Activated B cell treated with CpG ODN at 0.5 μM for 24 hours (primary cell): ENCODE results near the gene USP24. TPM values are rescaled to one million over a fixed set of nuclear protein-coding genes. Genes with fewer than 3 reads are reported as not detected.

ENCODE experiments used
- ATAC-seq: fragments of 200-7000 bp; cut with Tn5 transposase; one replicate; pipeline ENCODE4 v1.10.0; 2021; ENCODE audit warnings: low read depth, mild to moderate bottlenecking, moderate library complexity
- CTCF ChIA-PET: fragments of 350-600 bp; sonication (Branson Sonifier 250); formaldehyde crosslinking; loops from one replicate; lab custom pipeline; 2021; ENCODE audit warnings: antibody characterized with exemption; lab: Charles Lee
- POLR2A ChIA-PET: fragments of 350-600 bp; sonication (Branson Sonifier 250); formaldehyde crosslinking; loops from one replicate; lab custom pipeline; 2021; ENCODE audit warnings: antibody characterized with exemption; lab: Charles Lee
- DNase-seq: peaks from one replicate; pipeline ENCODE4 v3.0.0; 2022
- H3K27ac Mint-ChIP-seq: one replicate; pipeline ENCODE4 v1.8.0; 2020; ENCODE audit warnings: mixed read lengths
- H3K27me3 Mint-ChIP-seq: one replicate; pipeline ENCODE4 v1.8.0; 2021; ENCODE audit warnings: mixed read lengths
- H3K36me3 Mint-ChIP-seq: one replicate; pipeline ENCODE4 v1.8.0; 2021; ENCODE audit warnings: low read depth, mixed read lengths
- H3K4me1 Mint-ChIP-seq: one replicate; pipeline ENCODE4 v1.8.0; 2021; ENCODE audit warnings: mixed read lengths
- H3K4me3 Mint-ChIP-seq: one replicate; pipeline ENCODE4 v1.8.0; 2020; ENCODE audit warnings: mild to moderate bottlenecking, mixed read lengths
- H3K9me3 Mint-ChIP-seq: one replicate; pipeline ENCODE4 v1.8.0; 2020; ENCODE audit warnings: mixed read lengths
- CTCF ChIP-seq: fragments of 200-600 bp; IDR thresholded peaks from one replicate; pipeline ENCODE4 v1.8.0; 2022; ENCODE audit warnings: antibody characterized with exemption, mild to moderate bottlenecking
- intact Hi-C: fragments of 100-400 bp; cut with micrococcal nuclease; formaldehyde crosslinking; loops from one replicate; pipeline ENCODE4 v1.15.1; 2024
- total RNA-seq: library from RNA; stranded (reverse); gene quantifications from 2 replicates; pipeline ENCODE4 v1.2.3, GENCODE V29; 2022

USP24 gene
- total RNA-seq, 1 donor from 2014 or later, result 91.4 TPM

GRCh38 chr1:55068638-55069037, 146.5 kb downstream of the USP24 start:
- CTCF ChIA-PET, result no interaction called here
- DNase-seq, result no peak
- no peak overlapping the region for H3K4me3 Mint-ChIP-seq
- no peaks in the 10 kb centered on the region for H3K4me1 Mint-ChIP-seq
- POLR2A ChIA-PET, result no interaction called here
- H3K27ac Mint-ChIP-seq, result no peak overlapping the region
- no peak for TF ChIP-seq CTCF
- intact Hi-C loops, result no loop called here
- H3K27me3 Mint-ChIP-seq, result no peaks in the 10 kb centered on the region
- peaks cover 77% of the 10 kb centered on the region for H3K36me3 Mint-ChIP-seq
- no peak for ATAC-seq
- no peaks in the 10 kb centered on the region for H3K9me3 Mint-ChIP-seq

DNA sequence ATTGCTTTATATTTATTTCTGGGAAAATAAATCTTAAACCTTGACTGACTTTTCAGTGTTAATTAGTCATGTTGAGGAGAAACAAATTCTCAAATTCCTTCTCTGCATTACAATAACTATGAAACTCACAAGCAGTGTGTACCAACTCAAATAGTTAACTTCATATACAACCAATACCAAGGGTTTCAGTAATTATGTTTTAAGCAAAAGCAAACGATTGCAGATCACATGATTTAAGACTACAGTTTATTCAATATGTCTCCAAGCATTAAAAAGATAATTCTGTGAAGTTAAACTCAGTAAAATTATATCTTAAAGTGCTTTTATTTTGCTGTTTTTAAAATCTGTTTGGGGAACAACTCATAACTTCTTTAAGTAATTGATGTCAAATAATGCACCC, 147.2 kb downstream of the USP24 start:
- Mint-ChIP-seq H3K4me1 (no peaks in the 10 kb centered on the region), H3K27ac (no peak overlapping the region), H3K9me3 (no peaks in the 10 kb centered on the region), H3K27me3 (no peaks in the 10 kb centered on the region), H3K36me3 (peaks cover 70% of the 10 kb centered on the region), H3K4me3 (no peak overlapping the region)
- CTCF ChIA-PET, result no interaction called here
- intact Hi-C loops, result no loop called here
- POLR2A ChIA-PET, result no interaction called here
- TF ChIP-seq CTCF, result no peak
- DNase-seq (no peak), ATAC-seq (no peak)

- DNase-seq (no peak), ATAC-seq (no peak)
- TF ChIP-seq CTCF, result no peak
- CTCF ChIA-PET, result no interaction called here
- Mint-ChIP-seq H3K36me3 (peaks cover 63% of the 10 kb centered on the region), H3K27ac (no peak overlapping the region), H3K4me1 (no peaks in the 10 kb centered on the region), H3K27me3 (no peaks in the 10 kb centered on the region), H3K4me3 (no peak overlapping the region), H3K9me3 (no peaks in the 10 kb centered on the region)
- intact Hi-C loops, result no loop called here
- POLR2A ChIA-PET, result no interaction called here
These were observed 148.0 kb downstream of the USP24 start for GRCh38 chr1:55067022-55067778.

- intact Hi-C loops, result no loop called here
- ATAC-seq, result no peak
- Mint-ChIP-seq H3K27me3 (no peaks in the 10 kb centered on the region), H3K36me3 (peaks cover 48% of the 10 kb centered on the region), H3K27ac (peak overlapping the region; percentile 35), H3K4me1 (no peaks in the 10 kb centered on the region), H3K4me3 (no peak overlapping the region), H3K9me3 (no peaks in the 10 kb centered on the region)
- ChIA-PET POLR2A (no interaction called here), CTCF (no interaction called here)
- DNase-seq, result no peak
- TF ChIP-seq CTCF, result no peak
These were observed 149.5 kb downstream of the USP24 start for GRCh38 chr1:55065648-55066047.

DNA sequence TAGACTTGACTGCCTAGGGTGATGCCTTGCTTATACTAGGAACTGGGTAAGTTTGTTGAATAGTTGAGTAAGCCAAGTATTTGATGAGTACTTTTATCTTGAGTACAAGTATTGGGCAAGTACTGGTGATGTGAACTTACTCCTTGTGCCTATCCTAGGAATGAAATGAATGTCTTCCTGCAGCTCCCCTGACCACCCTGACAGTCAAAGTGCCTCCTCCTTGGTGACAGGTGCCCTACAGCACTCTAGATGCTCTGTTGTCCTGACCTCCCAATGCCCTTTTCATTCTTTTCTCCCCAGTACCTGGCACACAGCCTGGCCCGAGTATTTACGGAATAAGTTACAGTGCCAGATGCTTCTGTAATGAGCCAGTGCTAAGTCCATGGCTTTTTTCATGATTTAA, 150.3 kb downstream of the USP24 start:
- H3K4me3 Mint-ChIP-seq, result no peak overlapping the region
- no peaks in the 10 kb centered on the region for H3K27me3 Mint-ChIP-seq
- ATAC-seq (no peak), DNase-seq (no peak)
- no peaks in the 10 kb centered on the region for H3K4me1 Mint-ChIP-seq
- ChIA-PET CTCF (interaction anchor here (1.5 kb wide), 1 partner anchor 213 kb away, joined by 4 read pairs; no protein-coding TSS in a partner anchor), POLR2A (no interaction called here)
- no peak overlapping the region for H3K27ac Mint-ChIP-seq
- TF ChIP-seq CTCF, result no peak
- no peaks in the 10 kb centered on the region for H3K9me3 Mint-ChIP-seq
- intact Hi-C loops, result no loop called here
- peaks cover 40% of the 10 kb centered on the region for H3K36me3 Mint-ChIP-seq
